Stimulated activated effector memory CD8-positive, alpha-beta T cell treated with anti-CD3 and anti-CD28 coated beads, Interleukin-12 subunit alpha, Interleukin-12 subunit beta, amount 100 ng/mL, for 72 hours (primary cell): Measurements from ENCODE around the gene CAMTA2.

Experiments used
- ATAC-seq: fragments of 150-1000 bp; cut with Tn5 transposase; 2 replicates; pipeline ENCODE4 v1.10.0; 2021
- DNase-seq, 2 donors: peaks; one replicate each; pipeline ENCODE4 v3.0.0; 2021 to 2022; ENCODE audit warnings: low spot score in 2 of 2
- H3K27ac Mint-ChIP-seq: one replicate; pipeline ENCODE4 v1.8.0; 2022; ENCODE audit warnings: mild to moderate bottlenecking, mixed read lengths
- H3K36me3 Mint-ChIP-seq: one replicate; pipeline ENCODE4 v1.8.0; 2022; ENCODE audit warnings: mild to moderate bottlenecking, mixed read lengths
- H3K4me1 Mint-ChIP-seq: one replicate; pipeline ENCODE4 v1.8.0; 2022; ENCODE audit warnings: mixed read lengths
- H3K4me3 Mint-ChIP-seq: one replicate; pipeline ENCODE4 v1.8.0; 2022; ENCODE audit warnings: mild to moderate bottlenecking, mixed read lengths
- H3K9me3 Mint-ChIP-seq: one replicate; pipeline ENCODE4 v1.8.0; 2022; ENCODE audit warnings: mixed read lengths

The CAMTA2 gene

DNA sequence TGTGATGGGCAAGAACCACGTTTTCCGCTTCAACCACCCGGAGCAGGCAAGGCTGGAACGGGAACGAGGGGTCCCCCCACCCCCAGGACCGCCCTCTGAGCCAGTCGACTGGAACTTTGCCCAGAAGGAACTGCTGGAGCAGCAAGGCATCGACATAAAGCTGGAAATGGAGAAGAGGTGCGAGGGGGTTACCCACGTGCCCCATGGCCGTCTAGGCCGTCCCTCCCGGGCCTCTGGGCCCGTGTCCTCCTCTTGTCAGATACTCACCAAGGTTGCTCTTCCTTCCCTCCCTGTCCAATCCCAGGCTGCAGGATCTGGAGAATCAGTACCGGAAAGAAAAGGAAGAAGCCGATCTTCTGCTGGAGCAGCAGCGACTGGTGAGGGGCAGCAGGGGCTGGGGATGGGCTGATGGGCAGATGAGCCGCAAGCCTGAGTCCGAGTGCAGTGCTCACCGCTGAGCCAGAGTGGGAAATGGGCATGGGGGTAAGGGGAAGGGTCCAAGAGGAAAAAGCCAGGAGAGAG lies 33.1 kb upstream of the CAMTA2 start:
- no peaks in the 10 kb centered on the region for H3K9me3 Mint-ChIP-seq
- peaks cover 82% of the 10 kb centered on the region for H3K36me3 Mint-ChIP-seq
- ATAC-seq = no peak
- H3K4me1 Mint-ChIP-seq = peaks cover 14% of the 10 kb centered on the region
- H3K4me3 Mint-ChIP-seq = no peak overlapping the region
- DNase-seq = no peak
- H3K27ac Mint-ChIP-seq = no peak overlapping the region

DNA sequence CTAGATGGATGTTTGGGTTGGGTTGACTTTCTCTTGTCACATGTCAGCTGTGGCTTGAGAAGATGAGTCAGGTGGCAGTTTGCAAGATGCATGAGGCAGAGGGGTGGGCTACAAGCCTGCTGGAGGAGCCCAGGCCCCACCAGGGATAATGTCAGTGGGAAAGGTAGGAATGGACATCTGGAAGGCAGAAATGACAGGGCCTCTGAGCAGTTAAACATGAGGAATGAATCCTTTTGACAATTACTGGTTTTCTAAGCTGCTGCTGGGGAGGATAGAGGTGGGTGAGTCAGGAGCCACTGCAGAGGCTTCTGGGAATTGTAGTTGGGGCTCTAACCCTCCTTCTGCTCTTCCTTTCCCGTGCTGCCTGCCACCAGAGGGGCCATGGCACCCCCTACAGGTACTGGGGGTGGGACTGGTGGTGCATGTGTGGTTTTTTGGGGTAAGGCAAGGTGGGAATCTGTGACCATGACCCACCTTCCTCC lies 32.0 kb upstream of the CAMTA2 start:
- Mint-ChIP-seq H3K4me1 (peaks cover 14% of the 10 kb centered on the region), H3K27ac (peak overlapping the region; percentile 26), H3K36me3 (peaks cover 92% of the 10 kb centered on the region), H3K9me3 (no peaks in the 10 kb centered on the region), H3K4me3 (no peak overlapping the region)
- DNase-seq (peak in 1 of 2 donors; percentile 69), ATAC-seq (peak; percentile 89)

DNA sequence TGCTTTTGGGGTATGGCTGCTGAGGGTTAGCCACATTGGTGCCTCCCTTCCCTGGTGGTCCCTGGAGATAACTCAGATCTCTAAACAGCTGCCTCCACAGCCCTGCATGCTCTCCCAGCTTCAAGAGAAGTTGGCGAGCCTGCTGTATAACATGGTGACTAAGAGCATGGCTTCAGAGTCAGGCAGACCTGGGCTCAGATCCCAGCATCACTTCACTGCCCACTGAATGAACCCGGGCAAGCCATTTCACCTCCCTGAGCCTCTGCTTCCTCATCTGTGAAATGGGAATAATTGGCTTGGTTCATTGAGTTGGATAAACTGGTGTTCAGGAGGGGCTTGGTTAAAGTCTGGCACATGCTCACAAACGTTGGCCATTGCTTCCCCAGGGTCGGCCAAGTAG lies 26.9 kb upstream of the CAMTA2 start:
- peaks cover 59% of the 10 kb centered on the region for H3K36me3 Mint-ChIP-seq
- peaks cover 30% of the 10 kb centered on the region for H3K4me1 Mint-ChIP-seq
- H3K27ac Mint-ChIP-seq = no peak overlapping the region
- ATAC-seq = no peak
- H3K4me3 Mint-ChIP-seq = no peak overlapping the region
- no peaks in the 10 kb centered on the region for H3K9me3 Mint-ChIP-seq
- no peak for DNase-seq

GRCh38 chr17:5011928-5012327 lies 24.5 kb upstream of the CAMTA2 start:
- ATAC-seq = peak; percentile 98
- H3K27ac Mint-ChIP-seq = peak overlapping the region; percentile 89
- H3K36me3 Mint-ChIP-seq = peaks cover 55% of the 10 kb centered on the region
- H3K4me1 Mint-ChIP-seq = peaks cover 22% of the 10 kb centered on the region
- H3K4me3 Mint-ChIP-seq = peak overlapping the region; percentile 28
- no peaks in the 10 kb centered on the region for H3K9me3 Mint-ChIP-seq
- peak; percentile 27 to 76 for DNase-seq

- Mint-ChIP-seq H3K36me3 (peaks cover 77% of the 10 kb centered on the region), H3K9me3 (no peaks in the 10 kb centered on the region), H3K4me3 (no peak overlapping the region), H3K4me1 (peaks cover 29% of the 10 kb centered on the region), H3K27ac (peak overlapping the region; percentile 37)
- no peak for DNase-seq
- ATAC-seq = no peak
These were observed 15.9 kb upstream of the CAMTA2 start for GRCh38 chr17:5003214-5003867.

DNA sequence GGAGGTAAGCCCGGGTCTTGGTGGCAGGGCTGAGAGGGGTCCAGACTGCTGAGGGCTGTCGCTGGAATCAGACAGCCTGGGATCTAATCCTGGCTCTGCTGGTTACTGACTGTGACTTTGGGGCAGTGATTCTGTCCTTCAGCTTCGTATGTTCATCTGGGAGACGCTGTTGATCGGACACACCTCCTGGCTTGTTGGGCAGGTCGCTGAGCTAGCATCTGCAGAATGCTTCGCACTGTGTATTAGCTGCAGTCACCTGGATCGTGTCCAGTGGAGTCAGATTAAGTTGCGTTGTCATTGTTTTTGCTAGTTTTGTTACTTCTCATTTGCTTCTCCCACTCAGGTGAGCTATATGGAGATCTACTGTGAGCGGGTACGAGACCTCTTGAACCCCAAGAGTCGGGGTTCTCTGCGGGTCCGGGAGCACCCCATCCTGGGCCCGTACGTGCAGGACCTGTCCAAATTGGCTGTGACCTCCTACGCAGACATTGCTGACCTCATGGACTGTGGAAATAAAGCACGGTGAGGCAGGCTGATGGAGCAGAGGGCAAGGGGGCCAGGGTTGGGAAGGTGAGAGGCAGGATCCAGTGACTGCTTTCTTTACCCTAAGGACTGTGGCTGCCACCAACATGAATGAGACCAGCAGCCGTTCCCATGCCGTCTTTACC lies 14.8 kb upstream of the CAMTA2 start:
- Mint-ChIP-seq H3K4me3 (no peak overlapping the region), H3K27ac (no peak overlapping the region), H3K9me3 (no peaks in the 10 kb centered on the region), H3K36me3 (peaks cover 67% of the 10 kb centered on the region), H3K4me1 (peaks cover 30% of the 10 kb centered on the region)
- no peak for DNase-seq
- no peak for ATAC-seq

GRCh38 chr17:5000237-5000639 lies 12.8 kb upstream of the CAMTA2 start:
- ATAC-seq (no peak), DNase-seq (no peak)
- Mint-ChIP-seq H3K9me3 (no peaks in the 10 kb centered on the region), H3K4me1 (peaks cover 37% of the 10 kb centered on the region), H3K4me3 (no peak overlapping the region), H3K27ac (peak overlapping the region; percentile 36), H3K36me3 (peaks cover 54% of the 10 kb centered on the region)

DNA sequence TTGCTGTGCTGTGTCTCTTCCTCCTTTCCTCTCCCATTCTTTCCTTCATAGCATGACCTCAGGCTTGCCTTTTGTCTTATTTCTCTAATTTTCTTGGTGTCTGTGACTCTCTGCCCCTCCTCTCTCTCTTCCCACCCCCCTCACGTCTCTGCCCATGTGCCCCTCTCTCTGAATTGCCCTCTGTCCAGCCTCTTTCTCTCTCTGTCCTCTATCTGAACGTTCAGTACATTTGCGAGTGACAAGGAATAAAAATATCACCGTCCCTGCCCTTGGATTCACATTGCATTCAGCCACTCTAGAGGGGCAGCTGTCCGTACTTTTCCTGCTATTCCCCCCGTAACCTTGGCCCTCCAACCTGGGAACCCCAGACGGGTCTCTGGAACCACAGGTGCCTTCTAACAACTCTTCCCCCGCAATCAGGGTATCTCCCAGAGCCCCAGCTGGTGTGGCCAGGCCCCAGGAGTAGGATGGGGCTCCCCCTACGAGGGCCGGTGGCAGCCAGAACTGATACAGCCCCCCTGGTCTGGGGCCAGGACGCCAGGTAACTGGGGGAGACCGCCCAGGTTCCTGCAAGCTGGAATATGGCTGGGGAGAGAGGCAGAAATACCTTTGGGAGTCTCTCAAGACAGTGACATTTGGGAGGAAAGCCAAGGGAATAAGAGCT lies 12.1 kb upstream of the CAMTA2 start:
- Mint-ChIP-seq H3K4me1 (peaks cover 43% of the 10 kb centered on the region), H3K27ac (peak overlapping the region; percentile 36), H3K4me3 (peak overlapping the region; percentile 89), H3K9me3 (no peaks in the 10 kb centered on the region), H3K36me3 (peaks cover 47% of the 10 kb centered on the region)
- DNase-seq (no peak), ATAC-seq (no peak)

DNA sequence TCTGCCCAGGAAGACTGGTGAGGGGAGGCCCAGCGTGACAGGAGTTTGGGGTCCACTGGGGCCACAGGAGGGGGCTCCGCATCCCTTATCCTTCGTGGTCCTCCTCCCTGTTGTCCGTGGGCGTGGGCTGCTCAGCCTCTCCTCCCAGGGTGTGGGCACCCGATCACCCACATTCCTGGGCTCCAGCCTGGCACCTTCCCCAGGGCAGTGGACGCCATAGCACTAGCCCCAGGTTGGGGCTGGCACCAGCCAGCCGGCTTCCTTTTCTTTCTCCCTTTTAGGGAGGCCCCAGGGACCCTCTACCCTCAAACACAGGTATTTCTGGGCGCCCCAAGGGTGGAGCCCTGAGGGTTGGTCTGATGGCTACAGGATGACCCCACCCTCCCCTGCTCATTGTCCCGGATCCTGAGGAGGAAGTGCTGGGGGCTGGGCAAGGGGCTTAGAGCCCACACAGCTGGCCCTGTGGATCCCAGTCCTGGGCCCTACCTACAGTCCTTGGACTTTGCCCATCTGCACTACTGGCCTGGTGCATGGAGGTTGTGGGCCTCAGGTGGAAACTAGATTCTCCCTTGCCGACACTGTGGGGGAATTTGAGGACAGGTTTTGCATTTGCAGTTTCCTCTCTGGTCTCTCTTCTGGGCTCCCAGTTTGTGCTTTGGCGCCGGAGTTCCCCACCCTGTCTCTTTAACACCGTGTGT lies 11.4 kb upstream of the CAMTA2 start:
- Mint-ChIP-seq H3K4me1 (peaks cover 43% of the 10 kb centered on the region), H3K27ac (peak overlapping the region; percentile 36), H3K36me3 (peaks cover 40% of the 10 kb centered on the region), H3K9me3 (no peaks in the 10 kb centered on the region), H3K4me3 (peak overlapping the region; percentile 89)
- DNase-seq (no peak), ATAC-seq (no peak)

DNA sequence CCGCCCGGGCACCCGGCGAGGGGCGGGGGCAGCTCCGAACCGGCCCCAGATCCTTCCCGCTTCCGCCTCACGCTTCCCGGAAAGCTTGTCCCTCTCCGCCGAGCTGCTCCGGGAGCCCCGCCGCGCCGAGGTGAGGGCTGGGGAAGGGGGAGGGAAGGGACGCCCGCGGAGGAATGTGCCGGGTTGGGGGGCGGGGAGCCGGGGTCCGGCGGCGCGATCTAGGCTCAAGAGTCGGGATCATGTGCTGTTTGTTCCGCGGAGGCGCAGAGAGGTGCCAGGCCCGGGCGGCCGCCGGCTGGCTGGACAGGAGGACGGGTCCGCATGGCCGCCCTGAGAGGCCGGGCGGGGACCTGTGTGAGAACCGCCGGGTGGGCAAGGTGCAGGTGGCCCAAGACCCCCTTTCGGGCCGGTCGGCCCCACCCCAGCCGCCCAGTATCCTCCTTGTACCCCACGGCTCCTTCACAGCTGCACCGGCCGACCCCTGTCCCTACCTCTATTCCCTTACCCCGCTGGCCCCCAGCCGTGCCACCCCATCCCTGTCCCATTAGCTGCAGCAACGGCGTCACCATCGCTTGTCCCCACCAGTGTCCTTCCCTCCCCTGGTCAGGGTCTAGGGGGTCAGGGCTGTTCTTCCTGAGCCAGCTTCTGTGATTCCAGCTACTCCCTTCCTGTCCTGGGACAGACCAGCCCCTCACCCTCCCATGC lies 10.7 kb upstream of the CAMTA2 start:
- peak; percentile 31 to 75 for DNase-seq

GRCh38 chr17:4997302-4998026 lies 10.0 kb upstream of the CAMTA2 start, which contains the start of the genes INCA1 and KIF1C:
TSS of gene INCA1 (minus strand) at chr17:4997522. CDS start at chr17:4994437, 3,085 bp downstream.
TSS of gene KIF1C (plus strand) at chr17:4997950. CDS start at chr17:5000247, 2,297 bp downstream.
- ATAC-seq (peak; percentile 93), DNase-seq (peak; percentile 91 to 96)
- Mint-ChIP-seq H3K4me3 (peak within 1 kb of the TSS; percentile 89), H3K36me3 (peaks cover 26% of the 10 kb centered on the region), H3K9me3 (no peaks in the 10 kb centered on the region), H3K27ac (peak within 1 kb of the TSS; percentile 36), H3K4me1 (peaks cover 43% of the 10 kb centered on the region)

More for the DNA sequence above, 10.7 kb upstream of the CAMTA2 start:
- Mint-ChIP-seq H3K4me3 (peak overlapping the region; percentile 89), H3K9me3 (no peaks in the 10 kb centered on the region), H3K4me1 (peaks cover 43% of the 10 kb centered on the region), H3K27ac (peak overlapping the region; percentile 36), H3K36me3 (peaks cover 33% of the 10 kb centered on the region)
- ATAC-seq = peak; percentile 19

DNA sequence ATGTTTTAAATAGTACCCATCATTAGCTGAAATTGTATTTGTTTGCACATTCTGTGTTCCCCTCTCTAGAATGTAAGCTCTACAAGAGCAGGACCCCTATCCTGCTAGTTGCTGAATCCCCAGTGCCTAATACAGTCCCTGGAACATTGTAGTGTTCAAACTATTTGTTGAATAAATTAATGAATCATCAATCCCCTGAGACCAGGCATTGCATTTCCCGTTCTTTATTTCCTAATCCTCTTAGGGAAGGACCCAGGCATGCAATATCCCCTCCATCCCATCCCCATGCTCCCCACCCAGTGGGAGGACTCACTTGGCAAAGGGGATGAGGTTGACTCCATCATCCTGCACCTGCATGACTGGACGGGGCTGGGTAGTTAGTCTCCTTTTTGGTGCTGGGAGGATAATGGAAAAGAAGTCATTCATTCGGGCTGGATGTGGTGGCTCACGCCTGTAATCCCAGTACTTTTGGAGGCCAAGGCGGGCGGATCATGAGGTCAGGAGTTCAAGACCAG lies 6.7 kb upstream of the CAMTA2 start:
- ATAC-seq = no peak
- no peak overlapping the region for H3K27ac Mint-ChIP-seq
- H3K9me3 Mint-ChIP-seq = no peaks in the 10 kb centered on the region
- H3K4me1 Mint-ChIP-seq = peaks cover 38% of the 10 kb centered on the region
- peaks cover 5% of the 10 kb centered on the region for H3K36me3 Mint-ChIP-seq
- H3K4me3 Mint-ChIP-seq = no peak overlapping the region
- DNase-seq = no peak

DNA sequence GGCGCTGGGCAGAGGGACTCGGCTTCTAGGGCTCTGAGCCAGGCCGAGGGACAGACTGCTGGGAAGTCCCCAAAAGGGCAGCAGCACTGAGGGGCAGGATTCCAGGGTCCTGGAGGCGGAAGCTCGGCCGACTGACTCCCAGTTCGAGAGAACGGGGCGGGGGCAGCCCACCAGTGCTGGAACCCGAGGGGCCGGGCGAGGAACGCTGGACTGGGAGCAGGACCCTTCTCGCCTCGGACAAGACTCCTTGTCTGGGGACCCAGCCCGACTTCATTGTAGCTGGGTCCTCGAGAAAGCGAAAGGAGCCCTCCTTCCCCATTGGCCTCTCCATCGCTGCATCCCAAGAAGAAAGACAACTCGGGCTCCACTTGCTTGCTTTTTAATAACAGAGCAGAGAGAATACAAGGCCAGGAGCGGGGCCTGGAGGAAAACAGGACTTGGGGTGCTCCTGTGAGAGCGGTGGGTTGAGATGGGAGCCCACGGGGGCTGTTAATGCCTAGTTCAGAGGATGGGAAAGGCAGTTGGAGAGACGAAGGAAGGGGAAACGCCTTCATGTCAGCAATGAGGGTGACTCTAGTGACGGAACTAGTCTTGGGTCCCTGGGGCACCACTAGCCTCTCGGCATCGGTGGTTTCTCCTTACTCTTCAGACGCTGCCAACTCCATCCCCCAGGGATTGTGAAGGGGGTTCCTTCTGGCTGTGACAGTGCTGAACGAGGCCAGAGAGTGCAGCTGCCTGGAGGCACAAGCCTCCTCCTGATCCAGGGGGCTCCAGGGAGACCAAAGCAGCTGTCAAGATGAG lies 492 bp upstream of the CAMTA2 start:
- Mint-ChIP-seq H3K4me1 (peaks cover 49% of the 10 kb centered on the region), H3K4me3 (peak overlapping the region; percentile 96), H3K9me3 (no peaks in the 10 kb centered on the region), H3K36me3 (peaks cover 35% of the 10 kb centered on the region), H3K27ac (peak overlapping the region; percentile 96)
- DNase-seq (no peak), ATAC-seq (peak; percentile 3)
